SK-N-SH treated with all-trans-retinoic acid at 6 μM for 48 hours (cell line): Measurements from ENCODE around the gene EMX1.

ENCODE experiments used
- BACH2 ChIP-seq: fragments of 250-450 bp; sonication (Bioruptor Pico); IDR thresholded peaks from 2 replicates; pipeline ENCODE4 v1.9.0; 2021; ENCODE audit warnings: mild to moderate bottlenecking, borderline replicate concordance
- GLIS3 ChIP-seq: fragments of 250-450 bp; sonication (Bioruptor Pico); IDR thresholded peaks from 2 replicates; pipeline ENCODE4 v1.5.0; 2020; ENCODE audit warnings: mild to moderate bottlenecking, moderate library complexity
- ISL1 ChIP-seq: fragments of 250-450 bp; sonication (Bioruptor Pico); IDR thresholded peaks from 2 replicates; pipeline ENCODE4 v2.1.2; 2022; ENCODE audit warnings: mild to moderate bottlenecking, moderate library complexity
- PATZ1 ChIP-seq: fragments of 250-450 bp; sonication (Bioruptor Pico); IDR thresholded peaks from 2 replicates; pipeline ENCODE4 v1.8.0; 2020; ENCODE audit warnings: mild to moderate bottlenecking, moderate library complexity, borderline replicate concordance
- POU6F1 ChIP-seq: fragments of 250-450 bp; sonication (Bioruptor Pico); IDR thresholded peaks from 2 replicates; pipeline ENCODE4 v1.8.0; 2021; ENCODE audit warnings: low read depth, mild to moderate bottlenecking, moderate library complexity, borderline replicate concordance
- RARB ChIP-seq: fragments of 250-450 bp; sonication (Bioruptor Pico); IDR thresholded peaks from 2 replicates; pipeline ENCODE4 v1.8.0; 2021; ENCODE audit warnings: mild to moderate bottlenecking, moderate library complexity
- TCF4 ChIP-seq: fragments of 250-450 bp; sonication (Bioruptor Pico); IDR thresholded peaks from 2 replicates; pipeline ENCODE4 v1.8.0; 2021; ENCODE audit warnings: mild to moderate bottlenecking, moderate library complexity, borderline replicate concordance
- TOX ChIP-seq: fragments of 250-450 bp; sonication (Bioruptor Pico); IDR thresholded peaks from 2 replicates; pipeline ENCODE4 v1.8.0; 2021; ENCODE audit warnings: mild to moderate bottlenecking, moderate library complexity, borderline replicate concordance
- TSHZ2 ChIP-seq: fragments of 250-450 bp; sonication (Bioruptor Pico); IDR thresholded peaks from 2 replicates; pipeline ENCODE4 v1.5.0; 2020; ENCODE audit warnings: mild to moderate bottlenecking, moderate library complexity
- ZC3H10 ChIP-seq: fragments of 250-450 bp; sonication (Bioruptor Pico); IDR thresholded peaks from 2 replicates; pipeline ENCODE4 v1.5.1; 2021; ENCODE audit warnings: mild to moderate bottlenecking, moderate library complexity
- ZFP30 ChIP-seq: fragments of 450-650 bp; formaldehyde crosslinking; IDR thresholded peaks from 2 replicates; pipeline ENCODE4 v1.5.0; 2022; ENCODE audit warnings: mild to moderate bottlenecking, moderate library complexity
- ZNF8 ChIP-seq: fragments of 450-650 bp; formaldehyde crosslinking; IDR thresholded peaks from 2 replicates; pipeline ENCODE4 v1.5.0; 2020; ENCODE audit warnings: mild to moderate bottlenecking, moderate library complexity

GRCh38 chr2:72911256-72911655, 6.1 kb upstream of the EMX1 start:
- TF ChIP-seq TCF4 (no peak), POU6F1 (no peak), ZFP30 (CRISPR knock-in tag) (no peak), PATZ1 (CRISPR knock-in tag) (no peak), RARB (CRISPR knock-in tag) (no peak), ZNF8 (no peak), ZC3H10 (CRISPR knock-in tag) (no peak), ISL1 (no peak), TSHZ2 (CRISPR knock-in tag) (no peak), TOX (no peak), GLIS3 (CRISPR knock-in tag) (no peak), BACH2 (no peak)
